ENCODE data around the gene RIMS1.

RIMS1 gene

GRCh38 chr6:72412709-72413044, 526.3 kb downstream of the RIMS1 start:
- H2AFZ ChIP-seq (ENCODE audit: low read length) = no peak overlapping the region
- H3K27me3 ChIP-seq (ENCODE audit: insufficient read depth, low read length) = no peaks in the 10 kb centered on the region
- H3K4me1 ChIP-seq (ENCODE audit: insufficient read depth, low read length, severe bottlenecking) = no peaks in the 10 kb centered on the region

GRCh38 chr6:72413884-72414283, 527.5 kb downstream of the RIMS1 start:
- H3K4me3 ChIP-seq (ENCODE audit: low read depth, low read length, poor library complexity, severe bottlenecking) = no peak overlapping the region
- H3K9ac ChIP-seq (ENCODE audit: low read length) = no peak overlapping the region
- H3K36me3 ChIP-seq (ENCODE audit: insufficient read depth, low read length) = no peaks in the 10 kb centered on the region
- no peaks in the 10 kb centered on the region for H3K9me3 ChIP-seq (ENCODE audit: low read length)
- H3F3A ChIP-seq (ENCODE audit: insufficient read depth, low read length) = no peaks in the 10 kb centered on the region
- H3K27me3 ChIP-seq (ENCODE audit: insufficient read depth, low read length) = no peaks in the 10 kb centered on the region
- H2AFZ ChIP-seq (ENCODE audit: low read length) = no peak overlapping the region
- H3K4me1 ChIP-seq (ENCODE audit: insufficient read depth, low read length, severe bottlenecking) = no peaks in the 10 kb centered on the region
- no peaks in the 10 kb centered on the region for H4K20me1 ChIP-seq (ENCODE audit: insufficient read depth, low read length)
- H3K9me2 ChIP-seq (ENCODE audit: low read depth, low read length) = no peaks in the 10 kb centered on the region
- H3K79me2 ChIP-seq (ENCODE audit: insufficient read depth, low read length) = no peaks in the 10 kb centered on the region
- H3K4me2 ChIP-seq (ENCODE audit: low read length) = no peak overlapping the region
- TF ChIP-seq EZH2 (IDR thresholded peaks at IDR 0.05; ENCODE audit: borderline replicate concordance, low read length) (no peak), CTCF (IDR thresholded peaks at IDR 0.05; ENCODE audit: low read length) (no peak)
- no peak overlapping the region for H3K27ac ChIP-seq (ENCODE audit: low read depth, low read length, poor library complexity, severe bottlenecking)

More at GRCh38 chr6:72412709-72413044, 526.3 kb downstream of the RIMS1 start:
- Histone ChIP-seq H3K36me3 (ENCODE audit: insufficient read depth, low read length) (no peaks in the 10 kb centered on the region), H3K4me2 (ENCODE audit: low read length) (no peak overlapping the region), H3K27ac (ENCODE audit: low read depth, low read length, poor library complexity, severe bottlenecking) (no peak overlapping the region), H3K4me3 (ENCODE audit: low read depth, low read length, poor library complexity, severe bottlenecking) (no peak overlapping the region), H3K9ac (ENCODE audit: low read length) (no peak overlapping the region), H3K9me3 (ENCODE audit: low read length) (no peaks in the 10 kb centered on the region), H3F3A (ENCODE audit: insufficient read depth, low read length) (no peaks in the 10 kb centered on the region), H3K9me2 (ENCODE audit: low read depth, low read length) (no peaks in the 10 kb centered on the region), H4K20me1 (ENCODE audit: insufficient read depth, low read length) (no peaks in the 10 kb centered on the region), H3K79me2 (ENCODE audit: insufficient read depth, low read length) (no peaks in the 10 kb centered on the region)
- TF ChIP-seq EZH2 (IDR thresholded peaks at IDR 0.05; ENCODE audit: borderline replicate concordance, low read length) = no peak
- no peak for TF ChIP-seq CTCF (IDR thresholded peaks at IDR 0.05; ENCODE audit: low read length)

- no peaks in the 10 kb centered on the region for H3K4me1 ChIP-seq (ENCODE audit: insufficient read depth, low read length, severe bottlenecking)
- H3K27ac ChIP-seq (ENCODE audit: low read depth, low read length, poor library complexity, severe bottlenecking) = no peak overlapping the region
Measured at GRCh38 chr6:72414657-72415056, 528.3 kb downstream of the RIMS1 start.

More at GRCh38 chr6:72414657-72415056, 528.3 kb downstream of the RIMS1 start:
- Histone ChIP-seq H3K4me3 (ENCODE audit: low read depth, low read length, poor library complexity, severe bottlenecking) (no peak overlapping the region), H3K4me2 (ENCODE audit: low read length) (no peak overlapping the region), H4K20me1 (ENCODE audit: insufficient read depth, low read length) (no peaks in the 10 kb centered on the region), H2AFZ (ENCODE audit: low read length) (no peak overlapping the region), H3K36me3 (ENCODE audit: insufficient read depth, low read length) (no peaks in the 10 kb centered on the region), H3K9ac (ENCODE audit: low read length) (no peak overlapping the region), H3K27me3 (ENCODE audit: insufficient read depth, low read length) (no peaks in the 10 kb centered on the region), H3K9me3 (ENCODE audit: low read length) (no peaks in the 10 kb centered on the region), H3K9me2 (ENCODE audit: low read depth, low read length) (no peaks in the 10 kb centered on the region), H3F3A (ENCODE audit: insufficient read depth, low read length) (no peaks in the 10 kb centered on the region), H3K79me2 (ENCODE audit: insufficient read depth, low read length) (no peaks in the 10 kb centered on the region)
- no peak for TF ChIP-seq CTCF (IDR thresholded peaks at IDR 0.05; ENCODE audit: low read length)
- no peak for TF ChIP-seq EZH2 (IDR thresholded peaks at IDR 0.05; ENCODE audit: borderline replicate concordance, low read length)

All from OCI-LY1 (cell line).